Fibroblast of gingiva (primary cell): ENCODE data around the gene TRIM17.
A peak's percentile ranks its signal among the peaks of the same experiment; 100 is the strongest.

Experiments
- DNase-seq: peaks from one replicate; pipeline ENCODE4 v3.0.0-alpha.2; 2011; ENCODE audit warnings: low read depth

Gene TRIM17

DNA sequence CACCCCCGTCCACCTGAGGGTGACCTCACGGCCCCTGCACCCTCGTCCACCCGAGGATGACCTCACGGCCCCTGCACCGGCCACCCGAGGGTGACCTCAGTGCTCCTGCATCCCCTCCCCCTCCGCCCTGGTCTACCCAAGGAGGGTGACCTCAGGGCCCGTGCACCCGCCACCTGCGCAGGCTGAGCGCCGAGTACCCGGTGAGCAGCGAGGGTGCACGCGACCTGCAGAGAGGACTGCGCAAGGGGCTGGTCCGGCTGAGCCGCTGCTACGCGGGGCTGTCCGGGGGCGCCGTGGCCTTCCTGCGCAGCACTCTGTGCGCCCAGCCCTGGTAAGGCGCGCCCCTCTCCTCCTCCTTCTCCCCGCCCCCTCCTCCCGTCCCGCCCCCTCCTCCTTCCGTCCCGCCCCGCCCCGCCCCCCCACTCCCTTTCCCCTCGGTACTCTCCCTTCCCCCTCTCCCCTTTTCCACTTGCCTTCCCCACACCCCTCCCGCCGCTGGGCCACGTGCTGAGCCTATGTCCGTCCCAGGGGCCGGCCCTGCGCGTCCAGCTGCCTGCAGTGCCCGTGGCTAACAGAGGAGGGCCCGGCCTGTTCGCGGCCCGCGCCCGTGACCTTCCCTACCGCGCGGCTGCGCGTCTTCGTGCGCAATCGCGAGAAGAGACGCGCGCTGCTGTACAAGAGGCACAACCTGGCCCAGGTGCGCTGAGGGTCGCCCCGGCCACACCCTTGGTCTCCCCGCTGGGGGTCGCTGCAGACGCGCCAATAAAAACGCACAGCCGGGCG lies 38.4 kb downstream of the TRIM17 start:
- DNase-seq = peak; percentile 86

DNA sequence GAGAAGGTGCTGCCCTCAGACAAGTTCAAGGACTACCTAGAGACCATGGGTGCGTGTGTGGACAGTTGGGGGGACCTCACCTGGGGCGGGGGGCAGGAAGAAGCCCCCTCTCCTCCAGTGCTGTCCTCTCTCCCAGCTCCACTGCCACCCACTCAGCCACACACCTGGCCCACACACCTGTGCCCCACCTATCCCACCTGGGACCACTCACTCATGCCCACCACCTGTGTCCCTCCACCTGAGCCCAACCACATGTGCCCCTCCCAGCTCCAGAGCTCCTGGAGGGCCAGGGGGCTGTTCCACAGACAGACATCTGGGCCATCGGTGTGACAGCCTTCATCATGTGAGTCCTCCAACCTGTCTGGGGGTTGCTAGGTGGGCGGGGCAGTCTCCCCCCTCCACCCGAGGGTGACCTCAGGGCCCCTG lies 39.0 kb downstream of the TRIM17 start:
- no peak for DNase-seq

DNA sequence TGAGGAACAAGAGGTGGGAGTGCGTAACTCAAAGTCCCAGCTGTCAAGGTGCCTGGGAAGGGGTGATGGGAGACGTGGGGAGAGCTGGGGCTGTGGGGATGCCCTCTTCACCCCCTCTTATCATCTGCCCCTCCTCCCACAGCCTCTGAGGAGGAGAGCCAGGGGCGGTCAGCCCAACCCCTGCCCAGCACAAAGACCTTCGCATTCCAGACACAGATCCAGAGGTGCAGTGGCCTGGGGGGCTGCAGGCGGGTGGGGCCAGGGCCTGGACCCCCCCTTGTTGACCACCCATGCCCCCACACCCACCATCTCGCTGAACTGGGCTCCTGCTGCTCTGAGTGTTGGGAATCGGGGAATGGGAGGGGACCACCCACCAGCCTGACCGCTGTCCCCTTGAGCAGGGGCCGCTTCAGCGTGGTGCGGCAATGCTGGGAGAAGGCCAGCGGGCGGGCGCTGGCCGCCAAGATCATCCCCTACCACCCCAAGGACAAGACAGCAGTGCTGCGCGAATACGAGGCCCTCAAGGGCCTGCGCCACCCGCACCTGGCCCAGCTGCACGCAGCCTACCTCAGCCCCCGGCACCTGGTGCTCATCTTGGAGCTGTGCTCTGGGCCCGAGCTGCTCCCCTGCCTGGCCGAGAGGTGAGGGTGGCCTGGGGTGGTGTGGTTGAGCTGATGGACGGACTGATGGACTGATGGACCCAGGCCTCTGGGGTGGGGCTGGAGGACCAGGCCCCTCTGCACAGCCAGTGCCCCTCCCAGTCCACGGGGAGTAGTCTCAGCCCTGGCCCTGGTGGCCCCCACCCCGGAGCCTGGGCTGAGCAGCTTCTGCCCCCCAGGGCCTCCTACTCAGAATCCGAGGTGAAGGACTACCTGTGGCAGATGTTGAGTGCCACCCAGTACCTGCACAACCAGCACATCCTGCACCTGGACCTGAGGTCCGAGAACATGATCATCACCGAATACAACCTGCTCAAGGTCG lies 39.7 kb downstream of the TRIM17 start:
- DNase-seq = no peak

GRCh38 chr1:228376262-228376628 lies 40.4 kb downstream of the TRIM17 start:
- DNase-seq = peak; percentile 19

DNA sequence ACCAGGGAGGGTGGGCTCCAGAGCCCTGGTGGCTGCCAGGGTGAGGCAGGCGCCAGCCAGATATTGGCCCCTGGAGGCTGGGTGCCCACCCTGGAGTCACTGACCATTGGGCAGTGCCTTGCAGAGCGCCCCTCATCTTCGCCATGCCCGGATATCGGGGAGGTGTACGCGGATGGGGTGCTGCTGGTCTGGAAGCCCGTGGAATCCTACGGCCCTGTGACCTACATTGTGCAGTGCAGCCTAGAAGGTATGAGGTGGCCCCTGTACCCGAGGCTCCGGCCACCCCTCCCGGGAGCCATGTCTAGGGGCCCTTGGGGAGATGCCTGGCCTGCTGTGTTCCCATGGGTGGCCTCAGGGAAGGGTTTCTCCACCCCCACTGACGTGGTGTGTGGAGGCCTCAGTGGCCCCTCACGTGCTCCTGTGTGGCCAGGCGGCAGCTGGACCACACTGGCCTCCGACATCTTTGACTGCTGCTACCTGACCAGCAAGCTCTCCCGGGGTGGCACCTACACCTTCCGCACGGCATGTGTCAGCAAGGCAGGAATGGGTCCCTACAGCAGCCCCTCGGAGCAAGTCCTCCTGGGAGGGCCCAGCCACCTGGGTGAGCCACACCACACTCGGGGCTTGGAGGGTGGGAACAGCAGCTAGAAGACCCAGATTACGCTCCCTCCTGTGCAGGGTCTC lies 40.9 kb downstream of the TRIM17 start:
- no peak for DNase-seq

DNA sequence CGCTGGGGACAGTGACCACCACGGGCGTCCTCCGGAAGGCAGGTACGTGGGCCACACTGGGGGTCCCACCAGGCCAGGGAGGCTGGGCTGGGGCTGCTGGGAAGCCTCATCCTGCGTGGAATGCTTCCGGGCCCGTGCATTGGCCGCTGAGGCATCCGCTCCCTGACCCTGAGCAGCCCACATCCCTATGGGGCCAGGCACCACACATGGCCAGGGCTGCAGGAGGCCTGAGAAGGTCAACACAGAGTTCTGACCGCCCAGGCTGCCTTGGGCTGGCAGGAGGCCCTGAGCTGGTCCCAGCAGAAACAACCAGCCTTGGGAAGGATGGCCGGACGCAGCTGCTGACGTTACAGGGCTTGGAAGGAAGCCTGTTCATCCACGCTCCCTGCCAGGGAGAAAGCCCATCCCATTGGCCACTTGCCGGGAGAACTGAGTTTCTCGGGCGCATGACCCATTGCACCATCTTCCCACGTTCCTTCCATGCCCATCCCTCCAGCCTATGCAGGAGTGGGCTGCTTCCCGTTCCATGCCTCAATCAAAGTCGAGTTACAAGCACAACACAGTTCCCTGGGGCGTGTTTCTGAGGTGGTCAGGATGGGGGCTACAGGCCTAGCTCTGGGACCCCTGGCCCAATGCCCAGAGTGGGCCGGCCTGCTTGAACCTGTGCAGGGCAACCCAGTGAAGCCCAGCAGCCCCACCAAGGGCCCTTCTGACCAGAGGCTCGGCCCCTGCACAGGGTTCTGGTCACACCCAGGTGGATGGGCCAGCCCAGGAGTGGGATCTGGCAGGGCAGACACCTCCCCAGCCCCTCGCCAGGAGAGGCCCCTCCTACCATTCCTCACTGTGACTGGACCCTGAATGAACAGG lies 41.7 kb downstream of the TRIM17 start:
- DNase-seq = peak; percentile 100

GRCh38 chr1:228373681-228374571 lies 42.7 kb downstream of the TRIM17 start:
- no peak for DNase-seq

- no peak for DNase-seq
These were observed 43.5 kb downstream of the TRIM17 start for GRCh38 chr1:228373004-228373680.

GRCh38 chr1:228372183-228373003 lies 44.3 kb downstream of the TRIM17 start:
- no peak for DNase-seq

DNA sequence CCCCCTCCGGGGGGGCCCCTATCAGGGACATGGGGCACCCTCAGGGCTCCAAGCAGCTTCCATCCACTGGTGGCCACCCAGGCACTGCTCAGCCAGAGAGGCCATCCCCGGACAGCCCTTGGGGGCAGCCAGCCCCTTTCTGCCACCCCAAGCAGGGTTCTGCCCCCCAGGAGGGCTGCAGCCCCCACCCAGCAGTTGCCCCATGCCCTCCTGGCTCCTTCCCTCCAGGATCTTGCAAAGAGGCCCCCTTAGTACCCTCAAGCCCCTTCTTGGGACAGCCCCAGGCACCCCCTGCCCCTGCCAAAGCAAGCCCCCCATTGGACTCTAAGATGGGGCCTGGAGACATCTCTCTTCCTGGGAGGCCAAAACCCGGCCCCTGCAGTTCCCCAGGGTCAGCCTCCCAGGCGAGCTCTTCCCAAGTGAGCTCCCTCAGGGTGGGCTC lies 44.9 kb downstream of the TRIM17 start:
- DNase-seq = no peak

GRCh38 chr1:228370941-228371740 lies 45.5 kb downstream of the TRIM17 start:
- DNase-seq = no peak

DNA sequence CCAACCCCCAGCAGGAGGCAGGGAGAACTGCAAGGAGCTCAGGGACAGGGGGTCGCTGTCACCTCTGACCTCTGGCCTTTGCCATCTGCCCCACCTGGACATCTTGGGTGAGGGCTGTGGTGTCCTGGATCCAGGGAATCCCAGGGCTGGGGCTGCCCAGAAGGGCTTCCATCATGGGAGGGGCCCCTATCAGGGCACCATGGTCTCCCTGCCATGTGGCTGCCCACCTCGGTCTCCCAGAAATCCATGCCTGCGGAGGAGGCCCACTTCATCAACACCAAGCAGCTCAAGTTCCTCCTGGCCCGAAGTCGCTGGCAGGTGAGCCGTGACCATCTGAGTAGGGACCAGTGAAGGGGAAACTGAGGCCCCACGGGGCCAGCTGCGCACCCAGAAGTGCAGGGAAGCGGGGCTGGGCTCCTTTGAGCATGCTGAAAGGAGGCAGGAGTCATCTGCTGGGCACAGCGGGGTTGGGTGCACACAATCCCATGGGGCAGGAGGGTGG lies 46.2 kb downstream of the TRIM17 start:
- DNase-seq = no peak

DNA sequence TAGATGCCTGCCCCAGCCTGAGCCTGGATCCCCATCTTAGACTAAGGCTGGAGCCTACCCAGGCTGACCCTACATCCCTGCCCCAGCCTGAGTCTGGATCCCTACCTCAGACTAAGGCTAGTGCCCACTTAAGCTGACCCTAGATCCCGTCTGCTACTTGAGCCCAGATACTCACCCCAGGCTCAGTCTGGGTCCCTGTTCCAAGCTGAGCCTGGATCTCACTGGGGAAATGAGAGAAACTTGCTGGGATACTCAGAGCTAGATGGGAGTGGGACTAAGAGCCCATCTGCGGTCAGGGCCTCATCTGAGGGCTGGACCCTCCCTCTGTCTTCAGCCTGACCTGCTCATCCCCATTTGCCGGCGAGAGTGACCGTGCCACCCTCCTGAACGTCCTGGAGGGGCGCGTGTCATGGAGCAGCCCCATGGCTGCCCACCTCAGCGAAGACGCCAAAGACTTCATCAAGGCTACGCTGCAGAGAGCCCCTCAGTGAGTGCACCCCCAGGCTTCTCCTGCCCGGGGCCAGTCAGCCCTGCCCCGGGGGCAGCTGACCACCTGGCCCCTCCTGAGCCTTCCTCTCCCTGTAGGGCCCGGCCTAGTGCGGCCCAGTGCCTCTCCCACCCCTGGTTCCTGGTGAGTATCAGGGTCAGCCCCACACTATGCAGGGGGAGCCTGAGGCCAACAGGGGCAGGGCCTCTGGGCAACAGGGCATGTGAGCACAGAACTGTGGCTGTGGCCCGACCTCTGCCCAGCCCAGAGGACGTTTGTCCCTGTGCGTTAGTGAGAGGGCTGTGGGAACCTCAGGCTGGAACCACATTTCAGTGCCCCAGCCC lies 46.8 kb downstream of the TRIM17 start:
- no peak for DNase-seq

DNA sequence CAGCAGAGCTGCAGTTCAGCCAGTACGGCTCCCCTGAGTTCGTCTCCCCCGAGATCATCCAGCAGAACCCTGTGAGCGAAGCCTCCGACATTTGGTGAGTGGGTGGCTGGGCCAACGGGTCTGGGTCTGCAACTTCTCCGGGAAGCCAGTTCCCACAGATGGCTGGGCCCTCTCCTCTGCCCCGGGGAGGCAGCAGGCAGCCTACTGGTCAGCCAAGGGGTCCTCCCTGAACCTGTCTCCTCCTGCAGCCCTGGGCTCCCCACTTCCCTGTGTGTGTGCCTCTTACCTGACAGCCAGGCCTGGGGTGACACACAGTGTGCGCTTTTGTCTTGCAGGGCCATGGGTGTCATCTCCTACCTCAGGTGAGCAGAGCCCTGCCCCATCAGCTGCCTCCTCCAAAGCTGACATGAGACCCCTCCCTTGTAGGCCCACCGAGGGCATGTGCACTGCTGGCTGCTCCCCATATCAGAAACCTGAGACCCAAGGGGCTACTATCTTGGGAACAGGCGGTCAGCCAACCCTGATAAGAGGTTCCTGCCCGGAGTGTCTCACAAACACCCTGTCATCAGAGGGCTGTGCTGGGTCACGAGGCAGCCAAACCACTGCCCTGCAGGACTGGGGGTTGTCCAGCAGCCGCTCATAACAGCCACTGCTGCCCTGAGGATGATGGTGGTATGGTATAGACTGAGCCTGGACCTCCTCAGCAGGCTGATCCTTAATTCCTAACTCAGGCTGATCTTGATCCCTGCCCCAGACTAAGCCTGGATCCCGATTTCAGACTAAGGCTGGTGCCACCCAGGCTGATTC lies 47.7 kb downstream of the TRIM17 start:
- no peak for DNase-seq

DNA sequence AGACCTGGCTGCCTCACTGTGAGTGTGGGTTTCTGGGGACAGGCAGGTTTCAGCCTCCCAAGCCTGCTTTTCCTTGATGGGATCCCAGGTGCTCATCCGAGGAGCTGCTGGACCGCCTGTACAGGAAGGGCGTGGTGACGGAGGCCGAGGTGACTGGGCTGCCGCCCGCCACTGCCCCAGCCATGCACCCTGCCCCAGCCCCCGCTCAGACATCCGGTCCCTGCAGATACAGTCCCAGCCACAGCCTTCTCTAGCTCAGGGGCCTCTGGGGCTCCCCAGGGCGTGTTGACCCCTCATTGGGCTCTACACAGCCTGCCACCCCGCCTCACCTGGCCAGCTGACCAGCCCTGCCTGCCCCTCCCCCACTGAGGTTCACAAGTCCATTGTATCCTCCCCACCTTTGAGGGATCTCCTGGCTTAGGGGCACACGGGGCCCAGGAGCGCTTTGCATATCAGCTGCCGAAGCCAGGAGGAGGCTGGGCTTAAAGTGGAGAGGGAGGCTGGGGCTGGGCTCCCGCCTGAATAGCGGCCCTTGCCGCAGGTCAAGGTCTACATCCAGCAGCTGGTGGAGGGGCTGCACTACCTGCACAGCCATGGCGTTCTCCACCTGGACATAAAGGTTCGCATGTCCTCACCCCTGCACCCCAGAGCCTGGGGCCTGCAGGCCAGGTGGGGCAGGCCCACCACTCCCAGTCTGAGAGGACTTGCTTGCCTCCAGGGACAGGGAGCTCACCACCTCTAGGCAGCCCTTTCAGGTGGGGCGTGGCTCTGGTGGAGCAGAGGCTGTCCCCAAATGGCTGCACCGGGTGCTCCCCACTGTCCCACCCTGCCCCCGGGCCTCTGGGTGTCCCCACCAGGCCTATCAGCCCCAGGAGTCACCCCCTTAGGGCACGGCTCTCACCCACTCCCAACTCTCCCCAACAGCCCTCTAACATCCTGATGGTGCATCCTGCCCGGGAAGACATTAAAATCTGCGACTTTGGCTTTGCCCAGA lies 48.6 kb downstream of the TRIM17 start:
- DNase-seq = no peak
